Measurements from ENCODE around the gene ARHGEF28. TPM values are rescaled to one million over a fixed set of nuclear protein-coding genes. Genes with fewer than 3 reads are reported as not detected.

The ARHGEF28 gene
- total RNA-seq, 1 experiment from 2014 or later = 0.57 TPM

GRCh38 chr5:73818357-73818756, 192.4 kb downstream of the ARHGEF28 start:
- Mint-ChIP-seq H3K27me3 (ENCODE audit: low read depth) (no peaks in the 10 kb centered on the region), H3K4me1 (peaks cover 7% of the 10 kb centered on the region in 2 experiments), H3K4me3 (no peak overlapping the region), H3K36me3 (ENCODE audit: insufficient read depth in 1 of 3, low read depth in 3 of 3) (peaks cover 0 to 2% (median 0%) of the 10 kb centered on the region in 3 experiments; a peak in 1 of 7 replicates), H3K9me3 (no peaks in the 10 kb centered on the region), H3K27ac (no peak overlapping the region)
- Histone ChIP-seq H3K27ac (ENCODE audit: insufficient read length, low read depth, low read length) (no peak overlapping the region), H3K23me2 (ENCODE audit: insufficient read length, low read depth, low read length, poor library complexity, severe bottlenecking) (no peaks in the 10 kb centered on the region), H2BK20ac (ENCODE audit: low read depth, low read length, poor library complexity, severe bottlenecking) (no peak overlapping the region), H3K23ac (ENCODE audit: insufficient read length, low read depth, low read length) (no peak overlapping the region), H2AK5ac (ENCODE audit: insufficient read length, low read length) (no peak overlapping the region), H2BK5ac (ENCODE audit: insufficient read length, low read length) (no peak overlapping the region), H3K18ac (ENCODE audit: insufficient read length, low read depth, low read length) (no peak overlapping the region), H2BK15ac (ENCODE audit: low read depth, low read length) (no peak overlapping the region), H3K4me1 (ENCODE audit: insufficient read depth, low read length) (no peaks in the 10 kb centered on the region), H2BK120ac (ENCODE audit: low read depth, low read length, poor library complexity, severe bottlenecking) (no peak overlapping the region), H4K91ac (ENCODE audit: insufficient read length, low read depth, low read length) (no peak overlapping the region), H3K56ac (ENCODE audit: insufficient read length, low read depth, low read length) (no peak overlapping the region), H3K9ac (ENCODE audit: extremely low read depth, insufficient read length, low read length) (no peak overlapping the region), H4K20me1 (ENCODE audit: control insufficient read depth, insufficient read depth, insufficient read length) (no peaks in the 10 kb centered on the region), H2AFZ (ENCODE audit: low read length) (no peak overlapping the region), H3K79me1 (ENCODE audit: insufficient read depth, low read depth, low read length, poor library complexity, severe bottlenecking) (no peaks in the 10 kb centered on the region), H2BK12ac (ENCODE audit: insufficient read length, low read depth, low read length) (no peak overlapping the region), H4K8ac (replicated peaks; ENCODE audit: insufficient read length, low read depth, low read length) (no peak overlapping the region), H3K4ac (ENCODE audit: low read depth, low read length) (no peak overlapping the region), H3K79me2 (ENCODE audit: insufficient read depth, low read length) (no peaks in the 10 kb centered on the region), H3K4me2 (ENCODE audit: insufficient read depth, insufficient read length, low read length) (no peak overlapping the region), H3K27me3 (ENCODE audit: insufficient read depth, low read length) (no peaks in the 10 kb centered on the region), H3K14ac (ENCODE audit: insufficient read depth, low read length) (no peak overlapping the region), H3K9me3 (ENCODE audit: control insufficient read depth, low read depth, low read length) (no peaks in the 10 kb centered on the region), H3T11ph (ENCODE audit: low read length) (no peak overlapping the region), H4K5ac (ENCODE audit: insufficient read length, low read depth, low read length) (no peak overlapping the region)
- TF ChIP-seq, protein P1, sequence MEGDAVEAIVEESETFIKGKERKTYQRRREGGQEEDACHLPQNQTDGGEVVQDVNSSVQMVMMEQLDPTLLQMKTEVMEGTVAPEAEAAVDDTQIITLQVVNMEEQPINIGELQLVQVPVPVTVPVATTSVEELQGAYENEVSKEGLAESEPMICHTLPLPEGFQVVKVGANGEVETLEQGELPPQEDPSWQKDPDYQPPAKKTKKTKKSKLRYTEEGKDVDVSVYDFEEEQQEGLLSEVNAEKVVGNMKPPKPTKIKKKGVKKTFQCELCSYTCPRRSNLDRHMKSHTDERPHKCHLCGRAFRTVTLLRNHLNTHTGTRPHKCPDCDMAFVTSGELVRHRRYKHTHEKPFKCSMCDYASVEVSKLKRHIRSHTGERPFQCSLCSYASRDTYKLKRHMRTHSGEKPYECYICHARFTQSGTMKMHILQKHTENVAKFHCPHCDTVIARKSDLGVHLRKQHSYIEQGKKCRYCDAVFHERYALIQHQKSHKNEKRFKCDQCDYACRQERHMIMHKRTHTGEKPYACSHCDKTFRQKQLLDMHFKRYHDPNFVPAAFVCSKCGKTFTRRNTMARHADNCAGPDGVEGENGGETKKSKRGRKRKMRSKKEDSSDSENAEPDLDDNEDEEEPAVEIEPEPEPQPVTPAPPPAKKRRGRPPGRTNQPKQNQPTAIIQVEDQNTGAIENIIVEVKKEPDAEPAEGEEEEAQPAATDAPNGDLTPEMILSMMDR (conservative IDR thresholded peaks at IDR 0.05) = no peak
- DNase-seq = no peak
